Lower leg skin (tissue), 3 donors: ENCODE measurements around the gene PPP2R5B.

Experiments
- CTCF ChIP-seq, 3 donors: fragments of 450-650 bp; IDR thresholded peaks; one replicate each; pipeline ENCODE4 v1.5.1; 2016; ENCODE audit warnings: antibody characterized with exemption in 3 of 3, mild to moderate bottlenecking in 3 of 3, moderate library complexity in 2 of 3
- POLR2A ChIP-seq, 2 donors: fragments of 450-650 bp; IDR thresholded peaks; one replicate each; pipeline ENCODE4 v1.6.1; 2016 to 2017; ENCODE audit warnings: antibody characterized with exemption in 2 of 2, mild to moderate bottlenecking in 1 of 2, moderate library complexity in 1 of 2

GRCh38 chr11:64876229-64876750 is 48.2 kb upstream of the PPP2R5B start:
- TF ChIP-seq CTCF (IDR thresholded peaks at IDR 0.05) (no peak), POLR2A (IDR thresholded peaks at IDR 0.05) (no peak)
